HepG2 (cell line): ENCODE data around the gene MT1F. TPM values are rescaled to one million over a fixed set of nuclear protein-coding genes. Genes with fewer than 3 reads are reported as not detected.
"Not testable (repeated sequence)": the region's sequence is repeated elsewhere in the genome, so short reads cannot be mapped to it uniquely, and the experiment has no call there.

Experiments used
- ATAC-seq: fragments of 200-7000 bp; cut with Tn5 transposase; 3 replicates; pipeline ENCODE4 v1.9.1; 2020; ENCODE audit warnings: mild to moderate bottlenecking, moderate library complexity
- BruUV-seq: library from RNA; stranded (reverse); fragments of 400-500 nt; replicated peaks from 2 replicates; lab custom pipeline; 2021; lab: Mats Ljungman, UMichigan
- CTCF ChIA-PET: fragments of 300-600 bp; formaldehyde crosslinking; extraction: SDS; loops from one replicate; lab custom pipeline; 2021; ENCODE audit warnings: low total read pairs, inconsistent platforms, low intra/inter-chr PET ratio; lab: Yijun Ruan, JAX
- POLR2A ChIA-PET: fragments of 350-600 bp; sonication (Branson Sonifier 250); formaldehyde crosslinking; loops from one replicate; lab custom pipeline; 2020; ENCODE audit warnings: antibody characterized with exemption, inconsistent platforms; lab: Yijun Ruan, JAX
- DNase-seq: peaks from one replicate; pipeline ENCODE4 v3.0.0-alpha.2; 2015; ENCODE audit warnings: low spot score
- FAIRE-seq: peaks from 3 replicates; lab custom pipeline; 2011; peaks lifted over from hg19 to GRCh38; lab: Jason Lieb, UNC
- H2AFZ ChIP-seq: one replicate; pipeline ENCODE4 v1.6.1; 2011; ENCODE audit warnings: low read length, inconsistent platforms
- H3K27ac ChIP-seq: fragments of 300-600 bp; 3 replicates; pipeline ENCODE4 v1.8.0; 2011; ENCODE audit warnings: mixed run types, mild to moderate bottlenecking, mixed read lengths, low read length, inconsistent platforms; ENCODE audit not compliant: insufficient read depth; ENCODE audit errors: extremely low read length
- H3K27me3 ChIP-seq, 2 experiments: fragments of 200-600 bp in 1 of 2; 2 replicates in 1 of 2; 3 replicates in 1 of 2; pipeline versions ENCODE4 v1.6.0 to v1.8.0; 2011; ENCODE audit warnings: low read length in 2 of 2, mild to moderate bottlenecking in 2 of 2, moderate library complexity in 2 of 2, inconsistent platforms in 1 of 2; ENCODE audit not compliant: insufficient read depth in 2 of 2, control insufficient read depth in 1 of 2
- H3K36me3 ChIP-seq, 2 experiments: fragments of 200-600 bp in 1 of 2; replicated peaks in 1 of 2; 2 replicates in 1 of 2; 3 replicates in 1 of 2; pipeline versions ENCODE4 v1.5.1 to v1.8.0; 2011; ENCODE audit warnings: low read length in 2 of 2, inconsistent platforms in 1 of 2; ENCODE audit not compliant: insufficient read depth in 2 of 2, control insufficient read depth in 1 of 2
- H3K4me1 ChIP-seq: 2 replicates; pipeline ENCODE4 v1.5.1; 2012; ENCODE audit warnings: low read length, inconsistent platforms; ENCODE audit not compliant: insufficient read depth
- H3K4me2 ChIP-seq: 2 replicates; pipeline ENCODE4 v1.6.0; 2011; ENCODE audit warnings: low read depth, low read length, inconsistent platforms
- H3K4me3 ChIP-seq, 3 experiments: fragments of 200-600 bp in 1 of 3; sonication (generic), shearing (Covaris generic) in 1 of 3; replicated peaks in 1 of 3; 2 replicates each; pipeline ENCODE4 v1.5.1; 2011 to 2016; ENCODE audit warnings: low read length in 3 of 3, inconsistent platforms in 2 of 3, low read depth in 2 of 3, mild to moderate bottlenecking in 2 of 3, control low read depth in 1 of 3, mixed read lengths in 1 of 3; ENCODE audit not compliant: insufficient read depth in 1 of 3
- H3K79me2 ChIP-seq: one replicate; pipeline ENCODE4 v1.6.1; 2011; ENCODE audit warnings: low read length, inconsistent platforms; ENCODE audit not compliant: insufficient read depth
- H3K9ac ChIP-seq: 2 replicates; pipeline ENCODE4 v1.6.0; 2011; ENCODE audit warnings: mild to moderate bottlenecking, low read depth, low read length, inconsistent platforms; ENCODE audit not compliant: insufficient read depth
- H3K9me3 ChIP-seq: 2 replicates; pipeline ENCODE4 v1.5.1; 2012; ENCODE audit warnings: mild to moderate bottlenecking, low read length
- H4K20me1 ChIP-seq: 2 replicates; pipeline ENCODE4 v1.6.0; 2011; ENCODE audit warnings: inconsistent platforms, mild to moderate bottlenecking, low read length, moderate library complexity; ENCODE audit not compliant: insufficient read depth
- CEBPB ChIP-seq: IDR thresholded peaks from 2 replicates; pipeline ENCODE4 v1.6.1; 2011; ENCODE audit warnings: low read depth, low read length, improper control_type of control experiment, borderline replicate concordance
- MAFK ChIP-seq, 2 experiments: IDR thresholded peaks in 1 of 2; conservative IDR thresholded peaks in 1 of 2; 2 replicates each; pipeline ENCODE4 v1.6.1; 2011; ENCODE audit warnings: improper control_type of control experiment in 2 of 2, low read length in 2 of 2
- ZNF333 ChIP-seq: sonication (generic); formaldehyde crosslinking; IDR thresholded peaks from 2 replicates; pipeline ENCODE4 v1.4.0; 2020; ENCODE audit warnings: mild to moderate bottlenecking, missing genetic modification reagents, borderline replicate concordance
- ZNF615 ChIP-seq: sonication (generic); formaldehyde crosslinking; IDR thresholded peaks from 2 replicates; pipeline ENCODE4 v1.5.0; 2020; ENCODE audit warnings: mild to moderate bottlenecking, missing genetic modification reagents, borderline replicate concordance
- WGBS: methylation state at CpG from one replicate; pipeline ENCODE4 v1.1.6; 2017; ENCODE audit warnings: low lambda C conversion rate; 5-methylcytosine and 5-hydroxymethylcytosine counted together
- in situ Hi-C: cut with HindIII; loops from 2 replicates; pipeline ENCODE4 v1.10.0; 2017; ENCODE audit warnings: low pct_unique_long_range_greater_than_20kb; ENCODE audit not compliant: extremely low pct_ligation_motif_present
- intact Hi-C: fragments of 100-400 bp; cut with micrococcal nuclease; formaldehyde crosslinking; loops from one replicate; pipeline ENCODE4 v1.10.0; 2022; ENCODE audit not compliant: unreplicated experiment
- polyA plus RNA-seq, 8 experiments: library from polyadenylated mRNA; depleted of rRNA in 3 of 8; stranded (reverse) in 7 of 8; unstranded in 1 of 8; fragments of >200 nt; fragmentation: Illumina TruSeq in 4 of 8; extraction: Trizol in 4 of 8; gene quantifications; 2 replicates each; pipeline versions ENCODE4 v1.2.1 to v1.2.3, GENCODE V29; 2011 to 2016; ENCODE audit warnings: low read depth in 4 of 8, missing spikeins in 1 of 8, mixed read lengths in 1 of 8; ENCODE audit not compliant: insufficient read depth in 1 of 8
- total RNA-seq, 5 experiments: library from RNA; depleted of rRNA; stranded (reverse); fragments of >200 nt; fragmentation: Illumina TruSeq; extraction: Trizol; gene quantifications; 2 replicates each; pipeline ENCODE4 v1.2.3, GENCODE V29; 2016; ENCODE audit warnings: low read depth in 1 of 5

MT1F gene
- total and polyA plus RNA-seq, 2 of the 13 experiments (the other 11 are each of a cell fraction or from before 2014, with no cell fraction given): 1.9 to 169 TPM

GRCh38 chr16:56664506-56664905, 6.7 kb downstream of the MT1F start:
- Histone ChIP-seq H3K27ac (no peak overlapping the region), H4K20me1 (no peaks in the 10 kb centered on the region), H3K4me2 (no peak overlapping the region), H3K27me3 (peaks cover 3 to 14% of the 10 kb centered on the region in 2 experiments; a peak in 3 of 5 replicates), H3K9ac (no peak overlapping the region), H2AFZ (no peak overlapping the region), H3K4me3 (no peak overlapping the region), H3K4me1 (peaks cover 27% of the 10 kb centered on the region), H3K79me2 (no peaks in the 10 kb centered on the region), H3K36me3 (no peaks in the 10 kb centered on the region), H3K9me3 (no peaks in the 10 kb centered on the region)
- intact Hi-C loops (no loop called here), in situ Hi-C loops (no loop called here)
- ChIA-PET POLR2A (no interaction called here), CTCF (no interaction called here)
- DNase-seq (no peak), FAIRE-seq (no peak), ATAC-seq (no peak)
- peak; percentile 36; the same call in 1 of the 2 replicates for TF ChIP-seq CEBPB
- TF ChIP-seq MAFK (conservative IDR thresholded peaks at IDR 0.05 in 1 of 2, IDR thresholded peaks at IDR 0.05 in 1 of 2; ENCODE audit: low read length in 2 of 2): no peak
- TF ChIP-seq ZNF615 (CRISPR knock-in tag): no peak
- no peak for TF ChIP-seq ZNF333 (CRISPR knock-in tag)
- BruUV-seq: no TSS peak
- 47% methylated on average over 1 of the region's 1 CpG for WGBS

GRCh38 chr16:56665286-56666261, 7.8 kb downstream of the MT1F start:
- H3K9ac ChIP-seq, H3K36me3 ChIP-seq, H3K4me2 ChIP-seq, intact Hi-C loops, H3K9me3 ChIP-seq, H3K79me2 ChIP-seq, BruUV-seq, DNase-seq, POLR2A ChIA-PET, H3K27ac ChIP-seq, ATAC-seq, H2AFZ ChIP-seq, H4K20me1 ChIP-seq, H3K4me3 ChIP-seq, in situ Hi-C loops, CTCF ChIA-PET: not testable (repeated sequence)
- peak; percentile 68 for FAIRE-seq
- WGBS: 45% methylated on average over 8 of the region's 8 CpGs
- H3K4me1 ChIP-seq: peaks cover 27% of the 10 kb centered on the region
- peaks cover 7 to 25% of the 10 kb centered on the region in 2 experiments for H3K27me3 ChIP-seq
